Fibroblast of lung (primary cell): Measurements from ENCODE around the gene SECISBP2L.
"Not testable (repeated sequence)": the region's sequence is repeated elsewhere in the genome, so short reads cannot be mapped to it uniquely, and the experiment has no call there.

Experiments used
- CTCF ChIP-seq, 2 donors: IDR thresholded peaks in 1 of 2; conservative IDR thresholded peaks in 1 of 2; 1 replicate in 1 of 2; 2 replicates in 1 of 2; pipeline ENCODE4 v1.5.1; 2011 to 2012; ENCODE audit warnings: low read length in 2 of 2, control low read depth in 1 of 2, inconsistent platforms in 1 of 2, low read depth in 1 of 2, mild to moderate bottlenecking in 1 of 2
- EZH2 ChIP-seq: IDR thresholded peaks from 2 replicates; pipeline ENCODE4 v1.5.1; 2012; ENCODE audit warnings: low read length, control low read depth, mild to moderate bottlenecking; ENCODE audit errors: missing control alignments

GRCh38 chr15:48970926-48971325 is 75.3 kb downstream of the SECISBP2L start:
- TF ChIP-seq CTCF (conservative IDR thresholded peaks at IDR 0.05 in 1 of 2, IDR thresholded peaks at IDR 0.05 in 1 of 2; ENCODE audit: low read depth in 1 of 2, low read length in 2 of 2); EZH2: not testable (repeated sequence)
